ENCODE results near the gene HORMAD2.

- TF ChIP-seq ZC3H10 (CRISPR knock-in tag; IDR thresholded peaks at IDR 0.05) (no peak), PATZ1 (CRISPR knock-in tag; IDR thresholded peaks at IDR 0.05; ENCODE audit: borderline replicate concordance) (no peak), ZFP3 (CRISPR knock-in tag; IDR thresholded peaks at IDR 0.05) (no peak), SNAI2 (CRISPR knock-in tag; IDR thresholded peaks at IDR 0.05) (no peak), ZFP30 (CRISPR knock-in tag; IDR thresholded peaks at IDR 0.05) (no peak), ZNF70 (CRISPR knock-in tag; IDR thresholded peaks at IDR 0.05) (no peak), ZNF565 (CRISPR knock-in tag; conservative IDR thresholded peaks at IDR 0.05; ENCODE audit: low read depth) (no peak), PPARA (CRISPR knock-in tag; IDR thresholded peaks at IDR 0.05; ENCODE audit: borderline replicate concordance) (no peak), ISL1 (CRISPR knock-in tag; IDR thresholded peaks at IDR 0.05) (no peak), OSR1 (CRISPR knock-in tag; IDR thresholded peaks at IDR 0.05) (no peak), TOX (CRISPR knock-in tag; IDR thresholded peaks at IDR 0.05; ENCODE audit: borderline replicate concordance) (no peak), ZNF8 (CRISPR knock-in tag; IDR thresholded peaks at IDR 0.05) (no peak), RARB (CRISPR knock-in tag; IDR thresholded peaks at IDR 0.05) (no peak)
Observed at GRCh38 chr22:30033901-30034300, 46.4 kb upstream of the HORMAD2 start.
